SK-N-MC (cell line): ENCODE results near the gene ALAD.
"Not testable (repeated sequence)": the region's sequence is repeated elsewhere in the genome, so short reads cannot be mapped to it uniquely, and the experiment has no call there.

Experiments
- DNase-seq: peaks from one replicate; pipeline ENCODE4 v3.0.0-alpha.2; 2011; ENCODE audit warnings: low read depth, low spot score
- H3K27ac ChIP-seq: fragments of 200-600 bp; sonication (generic); 2 replicates; pipeline ENCODE4 v1.5.1; 2016; ENCODE audit warnings: mixed run types
- H3K36me3 ChIP-seq: fragments of 200-600 bp; sonication (generic); 2 replicates; pipeline ENCODE4 v1.6.1; 2017; ENCODE audit warnings: antibody characterized with exemption, low read length, mixed read lengths; ENCODE audit not compliant: insufficient read depth
- H3K4me3 ChIP-seq: fragments of 200-600 bp; sonication (generic); 2 replicates; pipeline ENCODE4 v1.5.1; 2016
- H3K9ac ChIP-seq: fragments of 200-600 bp; sonication (generic); 2 replicates; pipeline ENCODE4 v1.8.0; 2017; ENCODE audit warnings: mixed run types, mixed read lengths; ENCODE audit not compliant: insufficient read length
- H3K9me3 ChIP-seq: fragments of 200-600 bp; sonication (generic); 2 replicates; pipeline ENCODE4 v1.6.1; 2017; ENCODE audit warnings: low read depth, mild to moderate bottlenecking, antibody characterized with exemption, low read length, moderate library complexity, mixed read lengths
- EZH2 ChIP-seq: fragments of 200-600 bp; sonication (generic); IDR thresholded peaks from one replicate; pipeline ENCODE4 v1.6.1; 2017; ENCODE audit warnings: antibody characterized with exemption
- FOXP2 ChIP-seq: optimal IDR thresholded peaks from 2 replicates; pipeline ENCODE3; 2011; ENCODE audit warnings: mild to moderate bottlenecking, moderate library complexity; ENCODE audit not compliant: insufficient read depth; ENCODE audit errors: extremely low read length, control extremely low read depth
- POLR2AphosphoS5 ChIP-seq: IDR thresholded peaks from 2 replicates; pipeline ENCODE4 v1.6.1; 2012; ENCODE audit warnings: mild to moderate bottlenecking, low read depth, low read length, borderline replicate concordance

The ALAD gene

GRCh38 chr9:113401027-113401792 lies at the start of gene ALAD:
Gene ALAD, minus strand, starts transcription at chr9:113401284. Its CDS starts 7,725 bp downstream, at chr9:113393559.
- Histone ChIP-seq H3K36me3 (no peaks in the 10 kb centered on the region), H3K4me3 (peak within 1 kb of the TSS; percentile 83), H3K9me3 (no peaks in the 10 kb centered on the region), H3K27ac (peak within 1 kb of the TSS; percentile 85), H3K9ac (peak within 1 kb of the TSS; percentile 67)
- TF ChIP-seq FOXP2, result peak; percentile 21
- no peak for TF ChIP-seq EZH2
- TF ChIP-seq POLR2AphosphoS5, result peak; percentile 87
- DNase-seq, result peak; percentile 79

DNA sequence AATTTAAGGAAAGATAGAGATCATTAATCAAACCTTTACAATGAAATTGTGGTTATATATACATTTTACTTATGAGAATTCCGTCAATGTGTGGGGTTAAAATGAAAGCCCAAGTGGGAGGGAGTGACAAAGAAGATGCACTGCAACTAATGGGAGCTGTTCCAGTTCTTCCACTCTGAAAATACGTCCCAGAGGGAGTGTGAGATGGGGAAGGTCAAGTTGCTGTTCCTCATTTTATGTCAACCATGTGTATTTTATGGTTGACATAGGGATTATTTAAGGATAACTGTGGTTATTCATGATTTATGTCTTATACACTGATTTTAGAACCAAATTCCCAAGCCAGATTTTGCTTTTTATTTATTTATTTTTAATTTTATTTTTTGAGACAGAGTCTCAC lies 48.3 kb upstream of the ALAD start:
- no peak overlapping the region for H3K4me3 ChIP-seq
- TF ChIP-seq EZH2 (no peak), FOXP2 (no peak), POLR2AphosphoS5 (no peak)
- no peak overlapping the region for H3K27ac ChIP-seq
- H3K9me3 ChIP-seq, result no peaks in the 10 kb centered on the region
- peak; percentile 26 for DNase-seq
- H3K36me3 ChIP-seq, result no peaks in the 10 kb centered on the region
- no peak overlapping the region for H3K9ac ChIP-seq

DNA sequence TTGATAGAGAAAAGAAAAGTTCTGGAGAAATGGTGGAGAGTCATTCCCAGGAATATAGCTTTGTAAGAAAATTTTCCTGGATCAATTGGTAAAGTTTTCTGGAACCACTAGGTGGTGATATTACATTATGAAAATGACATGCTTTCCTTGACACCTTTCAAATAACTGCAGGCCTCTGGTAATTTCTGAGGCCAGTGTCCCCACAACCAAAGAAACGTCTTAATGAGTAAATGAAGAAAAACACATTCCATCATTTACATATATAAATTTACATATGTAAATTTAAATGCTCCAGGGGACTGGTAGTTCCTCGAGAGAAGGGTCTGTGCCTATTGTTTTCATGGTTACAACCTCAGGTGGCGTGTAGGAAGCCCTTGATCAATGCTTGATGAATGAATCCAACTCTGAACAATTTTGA lies 45.2 kb upstream of the ALAD start:
- DNase-seq, result peak; percentile 35
- Histone ChIP-seq H3K9me3 (no peaks in the 10 kb centered on the region), H3K36me3 (no peaks in the 10 kb centered on the region), H3K9ac (no peak overlapping the region), H3K27ac (no peak overlapping the region), H3K4me3 (no peak overlapping the region)
- TF ChIP-seq FOXP2, result no peak
- TF ChIP-seq EZH2, result no peak
- no peak for TF ChIP-seq POLR2AphosphoS5

GRCh38 chr9:113444736-113445135 lies 43.7 kb upstream of the ALAD start:
- Histone ChIP-seq H3K9me3 (no peaks in the 10 kb centered on the region), H3K36me3 (no peaks in the 10 kb centered on the region), H3K27ac (no peak overlapping the region), H3K4me3 (no peak overlapping the region), H3K9ac (no peak overlapping the region)
- TF ChIP-seq POLR2AphosphoS5 (no peak), EZH2 (no peak), FOXP2 (no peak)
- DNase-seq, result no peak

DNA sequence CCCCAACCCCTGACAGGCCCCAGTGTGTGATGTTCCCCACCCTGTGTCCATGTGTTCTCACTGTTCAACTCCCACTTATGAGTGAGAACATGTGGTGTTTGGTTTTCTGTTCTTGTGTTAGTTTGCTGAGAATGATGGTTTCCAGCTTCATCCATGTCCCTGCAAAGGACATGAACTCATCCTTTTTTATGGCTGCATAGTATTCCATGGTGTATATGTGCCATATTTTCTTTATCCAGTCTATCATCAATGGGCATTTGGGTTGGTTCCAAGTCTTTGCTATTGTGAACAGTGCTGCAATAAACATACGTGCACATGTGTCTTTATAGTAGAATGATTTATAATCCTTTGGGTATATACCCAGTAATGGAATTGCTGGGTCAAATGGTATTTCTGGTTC lies 36.6 kb upstream of the ALAD start:
- not testable (repeated sequence) for H3K4me3 ChIP-seq, H3K27ac ChIP-seq, DNase-seq, H3K36me3 ChIP-seq, H3K9ac ChIP-seq, H3K9me3 ChIP-seq

DNA sequence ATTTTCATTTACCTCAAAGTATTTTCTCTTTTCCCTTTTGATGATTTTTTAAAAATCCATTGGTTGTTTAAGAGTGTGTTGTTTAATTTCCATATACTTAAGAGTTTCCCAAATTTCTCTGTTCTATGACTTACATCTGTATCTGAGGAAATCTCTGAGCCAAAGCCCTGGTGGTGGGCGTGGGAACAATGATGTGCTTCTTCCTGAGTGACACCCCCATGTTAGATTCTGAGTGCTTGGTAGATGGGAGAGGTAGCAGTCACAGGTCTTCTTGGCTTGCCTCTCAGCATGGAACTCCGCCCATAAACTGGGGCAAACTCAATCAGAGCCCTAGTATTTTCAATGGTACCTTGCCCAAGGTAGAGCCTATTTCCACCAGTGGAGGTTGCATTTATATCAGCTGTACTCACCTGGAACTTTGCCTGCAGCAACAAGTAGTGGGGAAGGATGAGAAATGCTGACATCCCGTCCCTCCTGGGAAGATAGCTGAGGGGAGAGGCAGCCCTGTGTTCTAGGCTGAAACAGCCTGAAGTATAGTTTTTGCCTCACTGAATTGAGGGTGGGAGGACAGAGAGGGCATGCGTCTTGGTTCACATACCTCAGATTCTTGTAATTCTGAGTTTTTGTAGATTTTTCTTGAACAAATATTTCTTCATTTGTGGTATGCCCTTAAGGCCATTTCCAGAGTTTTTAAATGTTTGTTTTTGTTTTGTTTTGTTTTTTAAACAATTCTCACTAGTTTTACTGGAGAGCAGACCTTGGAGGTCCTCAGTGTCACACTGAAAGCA lies 35.8 kb upstream of the ALAD start:
- no peaks in the 10 kb centered on the region for H3K9me3 ChIP-seq
- no peak overlapping the region for H3K27ac ChIP-seq
- TF ChIP-seq POLR2AphosphoS5, result no peak
- TF ChIP-seq FOXP2, result no peak
- no peak overlapping the region for H3K4me3 ChIP-seq
- no peaks in the 10 kb centered on the region for H3K36me3 ChIP-seq
- H3K9ac ChIP-seq, result no peak overlapping the region
- no peak for DNase-seq

DNA sequence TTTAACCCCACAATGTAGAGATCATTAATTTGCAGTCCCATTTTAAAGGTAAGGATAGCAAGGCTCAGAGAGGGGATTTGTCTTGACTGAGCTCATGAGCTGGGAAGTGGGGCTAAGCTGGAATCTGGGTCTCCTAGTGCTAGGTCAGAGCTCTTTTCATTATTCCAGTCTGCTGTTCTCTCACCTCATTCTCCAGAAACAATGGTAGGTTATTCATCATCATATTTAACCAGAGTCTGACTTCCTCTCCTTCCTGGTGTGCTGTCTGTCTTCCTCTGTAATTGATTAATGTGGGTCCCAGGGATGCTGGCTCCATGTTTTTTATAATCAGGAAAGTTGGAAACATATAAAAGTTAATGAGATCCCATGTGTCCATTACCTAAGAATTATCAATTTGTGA lies 30.1 kb upstream of the ALAD start:
- no peak for TF ChIP-seq EZH2
- no peak for TF ChIP-seq FOXP2
- no peak for TF ChIP-seq POLR2AphosphoS5

GRCh38 chr9:113428062-113428615 lies 27.1 kb upstream of the ALAD start:
- no peak for DNase-seq

More for the DNA sequence above, 30.1 kb upstream of the ALAD start:
- Histone ChIP-seq H3K9me3 (no peaks in the 10 kb centered on the region), H3K36me3 (no peaks in the 10 kb centered on the region), H3K4me3 (no peak overlapping the region), H3K27ac (no peak overlapping the region), H3K9ac (no peak overlapping the region)
- DNase-seq, result no peak

More at GRCh38 chr9:113428062-113428615, 27.1 kb upstream of the ALAD start:
- Histone ChIP-seq H3K9ac (no peak overlapping the region), H3K4me3 (no peak overlapping the region), H3K27ac (no peak overlapping the region), H3K9me3 (no peaks in the 10 kb centered on the region), H3K36me3 (no peaks in the 10 kb centered on the region)
- no peak for TF ChIP-seq EZH2
- no peak for TF ChIP-seq POLR2AphosphoS5
- TF ChIP-seq FOXP2, result no peak
